NT2/D1 (cell line): ENCODE data around the gene ATXN10.
A peak's percentile ranks its signal among the peaks of the same experiment; 100 is the strongest.

Experiments
- DNase-seq: peaks from one replicate; pipeline ENCODE4 v3.0.0-alpha.2; 2011; ENCODE audit warnings: low read depth, low spot score
- H3K27me3 ChIP-seq: 2 replicates; pipeline ENCODE4 v1.6.0; 2011; ENCODE audit warnings: mild to moderate bottlenecking; ENCODE audit not compliant: insufficient read length, insufficient read depth
- H3K36me3 ChIP-seq: 2 replicates; pipeline ENCODE4 v1.6.1; 2011; ENCODE audit warnings: mild to moderate bottlenecking, low read length, mixed read lengths; ENCODE audit not compliant: insufficient read depth, insufficient read length
- H3K4me1 ChIP-seq: 2 replicates; pipeline ENCODE4 v1.5.1; 2011; ENCODE audit not compliant: insufficient read depth, insufficient read length
- H3K4me3 ChIP-seq: 2 replicates; pipeline ENCODE4 v1.5.1; 2011; ENCODE audit warnings: low read depth; ENCODE audit not compliant: insufficient read length
- H3K9ac ChIP-seq: 2 replicates; pipeline ENCODE4 v1.6.0; 2011; ENCODE audit warnings: low read depth; ENCODE audit not compliant: insufficient read length
- H3K9me3 ChIP-seq: 2 replicates; pipeline ENCODE4 v1.5.1; 2011; ENCODE audit warnings: mild to moderate bottlenecking, low read length; ENCODE audit not compliant: insufficient read depth
- SUZ12 ChIP-seq: IDR thresholded peaks from 2 replicates; pipeline ENCODE4 v1.6.1; 2011; ENCODE audit not compliant: insufficient read length, insufficient read depth; ENCODE audit errors: extremely low read depth
- YY1 ChIP-seq: IDR thresholded peaks from 2 replicates; pipeline ENCODE4 v1.6.1; 2011; ENCODE audit not compliant: insufficient read length, insufficient read depth
- ZNF274 ChIP-seq: IDR thresholded peaks from 2 replicates; pipeline ENCODE4 v1.6.1; 2011; ENCODE audit warnings: mild to moderate bottlenecking, low read depth, low read length

Gene ATXN10

DNA sequence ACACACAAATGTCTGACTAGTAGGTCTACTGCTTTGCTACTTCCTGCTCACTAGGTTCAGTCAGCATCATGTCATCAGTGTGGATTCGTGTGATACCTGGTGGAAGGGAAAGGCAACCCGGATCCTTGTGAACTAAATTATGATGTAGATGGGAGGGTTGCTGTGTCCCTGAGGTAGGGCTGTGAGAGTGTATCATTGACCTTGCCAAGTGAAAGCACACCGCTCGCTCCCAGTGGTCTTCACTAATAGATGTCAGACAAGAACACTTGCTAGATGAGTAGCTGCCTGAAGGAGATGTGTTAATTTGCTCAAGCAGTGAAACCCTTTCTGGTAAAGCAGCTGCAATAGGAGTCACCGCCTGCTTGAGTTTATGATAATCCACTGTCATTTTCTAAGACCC is 185.9 kb downstream of the ATXN10 start:
- Histone ChIP-seq H3K4me3 (no peak overlapping the region), H3K36me3 (peaks cover 6% of the 10 kb centered on the region), H3K9me3 (peaks cover 3% of the 10 kb centered on the region; the same call in 1 of the 2 replicates), H3K27me3 (no peaks in the 10 kb centered on the region), H3K4me1 (no peaks in the 10 kb centered on the region), H3K9ac (no peak overlapping the region)
- no peak for DNase-seq
- TF ChIP-seq YY1 = no peak
- no peak for TF ChIP-seq SUZ12
- TF ChIP-seq ZNF274 = no peak

DNA sequence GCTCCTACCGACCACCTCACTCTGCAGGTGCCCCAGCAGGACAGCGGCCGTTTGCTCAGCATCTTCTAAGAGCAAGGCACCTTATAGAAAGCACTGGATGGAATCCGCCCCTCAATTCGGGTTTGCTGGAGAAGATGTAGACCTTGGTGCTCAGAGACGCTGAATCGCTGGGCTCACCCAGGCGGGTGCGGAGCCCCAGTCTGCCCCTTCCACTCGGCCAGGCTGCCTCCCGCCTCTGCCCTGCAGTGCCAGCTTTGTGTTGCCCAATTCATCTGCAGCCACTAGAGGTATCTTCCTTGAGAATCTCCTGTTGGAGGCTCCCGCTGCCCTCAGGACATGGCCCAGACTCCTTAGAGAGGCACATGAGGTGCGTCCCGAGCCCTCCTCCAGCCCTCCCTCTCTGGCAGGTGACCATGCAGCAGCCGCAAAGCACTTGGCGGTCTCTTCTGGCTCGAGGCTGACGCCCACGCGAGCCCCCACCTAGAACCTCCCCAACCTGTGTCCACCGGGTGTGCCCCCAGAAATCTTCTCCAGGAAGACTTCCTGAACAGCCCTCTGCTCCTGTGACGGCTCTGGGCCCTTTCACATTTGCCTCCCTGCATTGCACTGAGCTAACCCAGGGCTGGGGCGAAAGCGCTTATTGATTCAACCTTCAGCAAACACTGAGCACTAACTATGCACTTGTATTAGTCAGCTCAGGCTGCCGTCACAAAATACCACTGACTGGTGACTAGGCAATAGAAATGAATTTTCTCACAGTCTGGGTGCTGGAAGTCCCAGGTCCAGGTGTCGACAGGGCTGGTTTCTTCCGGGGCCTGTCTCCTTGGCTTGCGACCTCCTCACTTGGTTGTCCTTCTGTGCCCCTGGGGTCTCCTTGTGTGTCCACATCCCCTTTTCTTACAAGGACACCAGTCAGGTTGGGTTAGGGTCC is 187.9 kb downstream of the ATXN10 start:
- no peaks in the 10 kb centered on the region for H3K27me3 ChIP-seq
- TF ChIP-seq YY1 (no peak), ZNF274 (no peak), SUZ12 (no peak)

DNA sequence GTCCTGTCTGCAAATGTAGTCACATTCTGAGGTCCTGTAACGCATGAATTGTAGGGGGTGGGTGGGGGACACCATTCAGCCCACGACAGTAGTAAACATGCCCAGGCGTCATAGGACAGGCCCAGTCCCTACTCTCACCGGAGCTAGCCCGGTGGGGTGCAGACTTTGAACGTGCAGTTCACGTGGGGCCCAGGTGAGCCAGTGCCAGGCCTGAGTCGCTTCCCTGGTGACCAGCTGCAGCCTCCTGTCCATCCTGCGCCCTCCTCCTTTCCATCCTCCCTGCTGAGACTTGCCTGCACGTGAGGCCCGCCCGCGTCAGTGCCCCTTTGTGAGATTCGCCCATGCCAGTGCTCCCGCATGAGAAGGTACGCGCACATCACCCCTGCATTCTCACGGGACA is 188.6 kb downstream of the ATXN10 start:
- Histone ChIP-seq H3K4me3 (no peak overlapping the region), H3K9ac (no peak overlapping the region), H3K4me1 (no peaks in the 10 kb centered on the region), H3K36me3 (peaks cover 1% of the 10 kb centered on the region), H3K27me3 (peaks cover 2% of the 10 kb centered on the region), H3K9me3 (no peaks in the 10 kb centered on the region)
- TF ChIP-seq YY1 (no peak), ZNF274 (no peak), SUZ12 (no peak)
- DNase-seq = no peak

More for the DNA sequence above, 187.9 kb downstream of the ATXN10 start:
- DNase-seq = no peak
- no peaks in the 10 kb centered on the region for H3K9me3 ChIP-seq
- H3K36me3 ChIP-seq = peaks cover 4% of the 10 kb centered on the region
- no peak overlapping the region for H3K9ac ChIP-seq
- no peaks in the 10 kb centered on the region for H3K4me1 ChIP-seq
- no peak overlapping the region for H3K4me3 ChIP-seq

DNA sequence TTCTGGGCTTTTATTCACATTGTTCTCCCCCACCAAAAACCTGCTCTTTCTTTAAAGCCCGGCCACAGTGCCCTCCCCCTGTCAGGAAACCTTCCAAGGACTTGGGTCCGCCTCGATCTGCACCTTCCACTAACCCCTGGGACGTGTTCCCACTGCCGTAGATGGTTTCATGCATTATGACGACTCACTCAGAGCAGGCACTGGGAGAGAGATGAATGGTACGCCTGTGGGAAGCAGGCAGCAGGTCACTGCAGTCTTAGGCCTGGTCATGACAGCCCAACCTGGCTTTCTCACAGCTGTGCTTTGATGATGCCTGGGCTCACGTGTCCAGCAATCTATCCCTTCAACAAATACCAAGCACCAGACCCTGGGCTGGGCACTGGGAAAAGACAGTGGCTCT is 189.6 kb downstream of the ATXN10 start:
- DNase-seq = no peak
- Histone ChIP-seq H3K9ac (no peak overlapping the region), H3K36me3 (no peaks in the 10 kb centered on the region), H3K27me3 (peaks cover 13% of the 10 kb centered on the region), H3K4me1 (no peaks in the 10 kb centered on the region), H3K4me3 (no peak overlapping the region), H3K9me3 (no peaks in the 10 kb centered on the region)
- TF ChIP-seq YY1 (no peak), SUZ12 (no peak), ZNF274 (no peak)

DNA sequence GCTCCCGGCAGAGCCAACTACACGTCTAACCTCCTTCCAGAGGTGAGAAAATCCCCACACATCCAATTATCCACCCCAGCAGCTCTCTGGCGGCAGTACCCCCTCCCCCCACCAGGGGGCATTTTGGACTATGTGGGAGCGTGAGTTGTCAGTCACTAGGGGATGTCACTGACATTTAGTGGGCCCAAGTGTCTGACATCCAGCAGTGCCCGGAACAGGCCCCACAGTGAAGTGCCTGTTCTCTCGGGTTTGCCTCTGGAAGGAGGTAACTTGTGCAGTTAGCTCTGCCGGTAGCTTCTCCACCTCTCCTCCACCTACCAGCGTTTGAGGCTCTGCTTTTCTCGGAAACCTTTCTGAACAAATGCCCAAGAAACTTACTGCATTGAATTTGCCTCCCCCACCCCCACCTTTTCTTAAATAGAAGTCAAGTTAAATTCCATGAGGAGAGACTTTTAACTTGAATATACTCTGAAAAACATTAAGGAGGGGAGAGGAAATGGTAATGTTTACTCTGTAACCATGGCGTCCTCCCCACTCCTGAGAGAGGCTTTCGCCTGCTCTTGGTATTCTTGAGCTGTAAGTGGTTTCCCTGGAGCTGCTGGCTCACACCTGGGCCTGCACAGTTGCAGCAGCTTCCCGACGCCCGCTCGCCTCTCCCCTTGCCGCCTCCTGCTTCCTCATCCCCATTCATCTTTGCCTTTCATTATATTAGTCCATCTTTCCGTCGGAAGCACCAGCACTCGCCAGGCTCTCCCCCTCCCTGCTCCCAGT is 192.5 kb downstream of the ATXN10 start:
- DNase-seq = peak; percentile 27
- no peak overlapping the region for H3K9ac ChIP-seq
- no peaks in the 10 kb centered on the region for H3K36me3 ChIP-seq
- H3K4me1 ChIP-seq = peaks cover 5% of the 10 kb centered on the region
- TF ChIP-seq ZNF274 (no peak), SUZ12 (no peak), YY1 (no peak)
- no peak overlapping the region for H3K4me3 ChIP-seq
- peaks cover 42% of the 10 kb centered on the region for H3K27me3 ChIP-seq
- H3K9me3 ChIP-seq = no peaks in the 10 kb centered on the region

DNA sequence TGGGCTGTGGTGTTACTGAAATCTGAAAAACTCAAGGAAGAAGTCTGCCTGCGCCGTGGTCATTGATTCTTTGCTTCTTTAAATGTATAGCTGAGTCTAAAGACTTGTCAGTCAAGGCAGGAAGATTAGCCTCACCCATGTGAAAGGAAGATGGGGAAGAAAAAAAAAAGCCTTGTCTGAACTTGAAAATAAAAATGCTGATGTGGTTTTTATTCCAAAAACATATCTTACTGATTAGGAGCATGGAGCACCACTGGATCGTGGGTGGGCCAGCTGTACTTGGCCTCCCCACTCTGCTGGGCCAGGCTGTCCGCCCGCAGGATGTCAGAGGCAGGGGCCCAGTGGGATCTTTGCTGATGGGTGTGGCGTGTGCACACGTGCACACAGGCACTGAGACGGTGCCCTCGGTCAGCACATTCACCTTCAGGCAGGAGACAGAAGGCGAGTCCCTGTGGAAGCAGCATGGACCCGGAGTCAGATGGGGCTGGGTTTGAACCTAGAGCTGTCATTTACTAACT is 193.4 kb downstream of the ATXN10 start:
- Histone ChIP-seq H3K9me3 (no peaks in the 10 kb centered on the region), H3K27me3 (peaks cover 51% of the 10 kb centered on the region), H3K4me1 (peaks cover 5% of the 10 kb centered on the region), H3K9ac (no peak overlapping the region), H3K4me3 (no peak overlapping the region), H3K36me3 (no peaks in the 10 kb centered on the region)
- no peak for DNase-seq
- no peak for TF ChIP-seq ZNF274
- no peak for TF ChIP-seq SUZ12
- TF ChIP-seq YY1 = no peak

DNA sequence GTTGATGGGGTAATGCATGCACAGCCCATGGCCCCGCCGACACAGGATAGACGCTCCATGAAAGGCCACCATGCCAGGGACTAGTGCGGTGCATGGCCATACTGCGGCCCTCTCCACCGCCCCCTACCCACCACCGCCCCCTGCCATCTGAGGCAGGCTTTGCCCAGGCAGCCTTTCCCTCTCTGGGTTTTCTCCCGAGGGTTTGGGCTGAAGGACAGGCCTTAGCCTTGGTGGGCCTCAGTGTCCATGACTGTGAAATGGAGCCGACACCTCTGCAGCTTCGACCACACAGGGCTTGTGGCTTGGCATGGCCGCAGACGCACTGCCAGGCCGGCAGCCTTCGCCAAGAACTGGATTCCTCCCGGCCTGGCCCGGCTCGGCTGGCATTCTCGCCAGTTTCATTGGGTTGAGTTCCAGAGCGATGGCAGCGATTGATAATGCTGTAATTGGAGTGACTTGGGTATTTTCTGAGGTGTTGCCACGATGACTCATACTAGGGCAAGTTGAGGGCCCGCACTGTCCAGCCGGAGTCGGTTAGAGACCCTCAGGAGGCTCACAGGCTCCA is 194.0 kb downstream of the ATXN10 start:
- no peak for DNase-seq
- no peaks in the 10 kb centered on the region for H3K36me3 ChIP-seq
- H3K27me3 ChIP-seq = peaks cover 57% of the 10 kb centered on the region
- no peak overlapping the region for H3K4me3 ChIP-seq
- H3K9ac ChIP-seq = no peak overlapping the region
- no peak for TF ChIP-seq ZNF274
- TF ChIP-seq YY1 = no peak
- TF ChIP-seq SUZ12 = no peak
- H3K4me1 ChIP-seq = peaks cover 5% of the 10 kb centered on the region
- no peaks in the 10 kb centered on the region for H3K9me3 ChIP-seq
